A549 treated with GW870086 at 1 μM for 4 hours (cell line): ENCODE results near the gene EMSY. TPM values are rescaled to one million over a fixed set of nuclear protein-coding genes. Genes with fewer than 3 reads are reported as not detected.

Experiments
- total RNA-seq: library from RNA; stranded (reverse); fragments of 200-300 nt; extraction: Qiagen RNA extraction; gene quantifications from 5 replicates; pipeline ENCODE4 v1.2.3, GENCODE V29; 2022; ENCODE audit warnings: low read depth

Gene EMSY
- 9.3 to 13.8 TPM (median 11.8 TPM) in 5 replicates for total RNA-seq

GRCh38 chr11:76444384-76445120, at the start of gene EMSY:
EMSY (plus strand) TSS chr11:76445018; CDS start chr11:76446939, 1,921 bp downstream.

Other genes starting within 250 kb of the EMSY start
- gene WNT11, start 238.5 kb upstream of the EMSY start, total RNA-seq: 1.2 to 2.0 TPM (median 1.4 TPM) in 5 replicates
- 37.5 to 50.2 TPM (median 47.7 TPM) in 5 replicates for gene THAP12, start 63.9 kb upstream of the EMSY start, total RNA-seq
- 0.72 to 1.5 TPM (median 1.1 TPM) in 5 replicates for gene GVQW3, start 63.7 kb upstream of the EMSY start, total RNA-seq
- 0.07 to 0.53 TPM (median 0.22 TPM) in 5 replicates for gene LRRC32, start 225.7 kb downstream of the EMSY start, total RNA-seq